ENCODE results near the gene RALGDS.

Gene RALGDS

DNA sequence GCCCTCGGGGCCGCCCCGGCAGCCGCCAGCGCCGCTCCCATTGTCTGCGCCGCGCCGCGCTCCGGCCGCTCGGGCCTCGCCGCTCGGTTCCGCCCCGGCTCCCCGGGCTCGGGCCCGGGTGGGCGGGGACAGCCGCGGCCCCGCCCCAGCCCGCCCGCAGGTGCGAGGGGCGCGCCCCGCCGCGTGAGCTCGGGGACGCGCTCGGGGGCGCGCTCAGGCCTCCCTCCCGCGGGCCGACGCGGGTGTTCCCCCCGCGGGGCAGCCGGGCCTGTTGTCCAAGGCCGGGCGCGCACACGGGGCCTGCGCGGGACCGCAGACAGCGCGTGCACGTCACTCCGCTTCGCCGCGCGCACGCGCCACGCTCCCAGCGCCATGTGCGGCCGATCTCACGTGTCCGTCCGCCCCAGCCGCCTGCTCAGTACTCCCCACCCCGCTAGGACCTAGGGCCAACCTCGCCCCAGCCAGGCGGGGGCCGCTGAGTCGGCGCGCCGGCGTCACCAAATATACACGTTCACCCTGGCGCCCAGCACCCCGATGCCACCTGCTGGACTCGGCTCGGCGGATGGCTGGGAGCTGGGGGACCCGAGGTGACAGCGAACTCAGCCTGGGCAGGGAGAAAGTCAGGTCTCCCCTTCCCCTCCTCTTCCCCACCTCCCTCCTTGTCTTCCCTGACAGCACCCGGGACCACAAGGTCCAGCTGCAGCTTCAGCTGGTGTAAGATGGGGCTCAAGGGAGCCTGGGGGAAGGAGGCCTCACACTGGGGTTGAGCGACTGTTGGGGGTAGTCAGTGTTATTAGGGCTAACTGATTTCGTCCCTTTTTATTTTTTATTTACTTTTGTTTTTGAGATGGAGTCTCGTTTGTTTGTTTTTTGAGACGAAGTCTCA is 28.3 kb upstream of the RALGDS start:
- peak; percentile 88 for DNase-seq

DNA sequence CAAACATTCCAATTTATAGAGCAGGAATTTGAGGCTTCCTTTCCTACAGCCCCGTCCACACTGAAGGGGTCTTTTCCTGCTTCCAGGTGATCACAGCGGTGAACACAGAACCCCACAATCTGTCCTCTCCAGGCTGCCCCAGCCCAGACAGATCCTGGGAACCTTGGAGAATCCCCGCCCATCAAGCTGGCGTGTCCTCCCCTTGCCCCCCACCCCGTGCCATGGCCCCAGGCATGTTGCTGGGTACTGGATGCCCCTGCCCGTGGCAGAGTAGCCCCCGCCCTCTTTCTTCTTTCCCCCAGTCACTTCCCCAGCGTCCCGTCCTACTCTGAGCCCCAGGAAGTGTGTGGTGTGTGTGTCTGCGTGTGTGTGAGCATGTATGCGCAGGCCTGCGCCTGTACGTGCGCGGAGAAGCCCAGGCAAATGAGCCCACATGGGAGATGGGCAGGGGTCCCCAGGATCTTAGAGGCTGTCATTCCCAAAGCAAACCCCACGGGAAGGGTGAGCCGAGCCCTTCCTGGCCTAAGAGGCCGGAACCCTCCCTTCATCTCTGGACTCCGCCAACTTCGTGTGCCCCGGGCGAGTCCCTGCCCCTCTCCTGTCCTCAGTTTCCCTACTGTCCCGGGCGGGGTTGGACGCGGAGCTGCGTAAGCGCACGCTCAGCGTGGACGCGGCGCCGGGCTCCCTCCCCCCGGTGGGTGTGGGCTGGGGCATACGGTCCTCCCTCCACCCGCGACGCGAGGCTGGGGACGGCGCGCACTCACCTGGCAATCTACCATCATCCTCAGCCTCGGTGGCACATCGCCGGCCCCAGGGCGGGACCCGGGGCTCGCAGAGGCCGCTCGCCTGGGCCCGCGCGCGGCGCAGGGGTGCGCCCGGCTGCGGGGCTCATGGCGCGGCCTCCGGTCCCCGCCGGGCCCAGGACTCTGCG is 27.4 kb upstream of the RALGDS start:
- peak; percentile 58 for DNase-seq

DNA sequence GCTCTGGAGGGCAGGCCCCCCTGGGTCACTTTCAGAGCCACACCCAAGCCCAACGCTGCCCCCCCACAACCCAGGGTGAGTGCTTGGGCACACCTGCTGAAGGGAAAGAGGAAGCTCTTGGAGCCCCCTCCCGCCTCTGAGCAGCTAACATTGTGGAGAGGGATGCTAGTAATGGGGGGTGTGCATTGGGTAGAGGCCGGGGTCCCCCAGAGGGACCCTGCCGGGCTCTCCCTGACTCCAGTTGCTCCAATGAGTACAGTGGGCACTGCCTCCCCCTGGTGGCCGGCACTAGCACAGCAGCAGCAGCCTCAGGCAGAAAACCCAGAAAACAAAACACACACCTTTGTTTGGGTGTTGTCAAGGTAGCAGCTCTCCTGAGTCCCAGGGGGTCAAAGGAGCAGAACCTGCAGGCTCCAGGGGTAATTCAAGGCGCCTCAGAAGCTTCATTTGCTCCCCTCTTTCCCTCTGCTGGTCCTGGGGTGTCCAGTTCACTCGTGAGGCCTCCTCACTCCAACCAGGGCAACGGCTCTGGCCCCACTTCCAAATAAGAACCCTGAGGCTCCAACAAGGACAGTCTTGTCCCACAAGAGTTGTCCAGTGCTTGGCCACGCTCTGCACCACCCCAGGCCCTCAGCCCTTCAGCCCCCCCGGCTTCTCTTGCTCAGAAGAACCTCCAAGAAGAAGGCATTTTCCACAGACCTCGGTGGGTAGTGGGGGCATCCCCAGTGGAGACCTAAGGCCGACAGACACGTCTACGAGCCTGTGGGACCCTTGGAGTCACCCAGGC is 26.6 kb upstream of the RALGDS start:
- DNase-seq, result peak; percentile 89

DNA sequence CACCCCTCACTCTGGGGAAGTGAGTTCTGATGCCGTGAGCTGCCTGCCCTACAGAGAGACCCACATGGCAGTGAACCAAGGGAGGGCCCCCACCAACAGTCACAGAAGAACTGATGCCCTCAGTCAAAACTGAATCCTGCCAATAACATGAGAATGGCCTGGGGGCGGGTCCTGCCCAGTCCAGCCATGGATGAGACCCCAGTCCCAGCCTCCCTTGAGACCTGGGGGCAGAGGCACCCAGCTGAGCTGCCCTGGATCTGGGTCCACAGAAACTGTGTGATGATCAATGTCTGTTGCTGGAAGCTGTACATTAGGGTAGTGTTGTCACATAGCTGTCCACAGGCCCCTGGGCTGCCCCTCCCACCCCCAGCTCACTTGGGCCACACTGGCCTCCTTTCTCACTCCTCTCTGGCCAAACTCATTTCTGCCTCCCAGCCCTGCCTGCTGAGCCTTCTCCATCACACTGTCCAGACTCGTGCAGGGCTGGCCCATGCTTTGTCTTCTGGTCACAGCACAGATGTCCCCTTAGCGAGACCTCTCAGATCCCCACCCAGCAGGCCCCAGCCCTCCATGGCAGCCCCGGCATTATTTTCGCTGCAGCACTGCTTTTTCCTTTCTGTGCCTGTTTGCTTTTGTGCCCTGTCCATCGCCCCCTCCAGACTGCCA is 25.8 kb upstream of the RALGDS start:
- no peak for DNase-seq

DNA sequence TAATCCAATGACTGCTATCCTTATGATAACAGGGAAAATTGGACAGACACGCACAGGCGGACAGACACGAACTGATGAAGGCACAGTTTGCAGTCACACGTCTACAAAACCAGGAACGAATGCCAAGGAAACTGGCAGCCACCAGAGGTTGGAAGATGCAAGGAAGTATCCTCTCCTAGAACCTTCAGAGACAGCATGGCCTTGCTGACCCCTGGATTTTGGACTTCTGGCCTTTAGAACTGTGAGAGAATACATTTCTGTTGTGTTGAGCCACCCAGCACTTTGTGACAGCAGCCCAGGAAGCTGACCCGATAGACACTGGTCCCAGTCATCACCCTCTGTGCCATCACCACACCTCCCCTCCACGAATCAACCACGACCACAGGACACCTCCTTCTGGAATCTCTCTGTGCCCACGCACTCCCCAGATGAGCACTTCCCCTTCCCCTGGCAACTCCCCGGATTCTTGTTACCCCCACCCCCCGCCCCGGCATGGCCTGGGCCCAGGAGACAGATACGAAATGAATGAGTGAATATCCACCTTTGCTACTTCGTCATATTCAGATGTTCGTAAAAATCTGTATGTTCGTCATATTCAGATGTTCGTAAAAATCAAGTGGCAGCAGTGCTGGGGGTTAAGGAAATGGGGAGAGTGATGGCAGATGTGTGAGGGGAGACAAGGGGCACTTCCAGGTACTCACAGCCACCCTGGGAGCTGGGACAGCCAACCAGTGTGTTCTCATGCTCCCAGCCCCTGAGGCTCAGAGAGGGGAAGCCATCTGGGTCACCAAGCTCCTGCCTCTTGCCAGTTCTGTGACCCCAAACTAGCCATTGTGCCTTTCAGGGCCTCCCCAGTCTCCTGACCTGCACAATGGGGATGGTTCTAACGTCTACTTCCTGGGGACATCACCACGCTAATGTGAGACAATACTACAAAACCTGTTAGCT is 24.1 kb upstream of the RALGDS start:
- no peak for DNase-seq

DNA sequence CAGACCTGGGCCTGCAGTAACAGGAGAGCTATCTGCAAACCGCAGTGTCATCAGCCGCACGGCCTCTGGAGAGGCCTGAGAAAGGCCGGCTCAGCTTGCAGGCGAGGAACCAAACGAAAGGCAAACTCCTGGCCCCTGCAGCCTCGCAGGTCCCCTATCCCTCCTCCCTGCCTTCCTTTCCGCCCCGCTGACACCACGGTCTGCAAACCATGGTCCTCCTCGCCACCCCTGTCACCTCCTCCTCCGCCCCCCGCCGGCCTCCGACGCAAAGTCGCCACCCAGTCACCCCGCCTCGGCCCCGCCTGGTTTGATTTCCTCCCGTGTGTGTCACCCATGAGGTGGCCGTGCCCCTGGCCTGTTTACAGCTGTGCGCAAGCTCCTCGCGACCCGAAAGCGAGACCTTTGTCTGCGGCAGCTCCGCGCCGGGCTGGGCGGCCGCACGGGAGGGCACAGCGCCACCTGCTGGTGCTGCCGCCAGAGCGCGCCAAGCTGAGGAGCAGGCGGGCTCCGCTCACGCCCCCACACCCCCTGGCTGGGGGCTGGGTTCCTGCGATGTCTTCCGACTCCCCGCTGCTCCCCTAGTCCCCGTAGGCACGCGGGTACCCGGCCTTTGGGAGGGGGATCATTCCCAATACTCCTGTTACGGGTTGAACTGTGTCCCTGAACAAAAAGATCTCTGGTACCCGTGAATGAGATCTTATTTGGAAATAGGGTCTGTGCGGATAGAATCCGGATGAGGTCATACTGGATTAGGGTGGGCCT is 23.3 kb upstream of the RALGDS start:
- DNase-seq, result peak; percentile 97

DNA sequence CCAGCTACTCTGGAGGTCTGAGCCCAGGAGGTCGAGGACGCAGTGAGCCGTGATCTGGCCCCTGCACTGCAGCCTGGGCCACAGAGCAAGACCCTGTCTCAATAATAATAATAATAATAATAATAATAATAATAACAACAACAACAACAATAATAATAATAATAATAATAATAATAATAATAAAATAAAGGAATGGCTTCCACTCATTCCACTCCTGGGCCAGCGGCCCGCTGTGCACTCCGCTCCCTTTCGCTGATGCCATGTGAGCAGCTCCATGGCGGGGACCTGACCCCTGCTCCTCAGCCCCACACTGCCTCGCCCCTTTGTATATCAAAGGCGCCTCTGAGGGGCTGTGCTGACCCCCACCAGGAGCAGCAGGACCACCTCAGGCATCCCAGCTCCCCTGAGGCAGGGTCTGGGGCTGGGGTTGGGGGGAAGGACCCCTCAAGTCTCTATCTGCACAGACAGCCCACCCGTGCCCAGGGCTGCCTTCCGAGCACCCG is 22.6 kb upstream of the RALGDS start:
- no peak for DNase-seq

DNA sequence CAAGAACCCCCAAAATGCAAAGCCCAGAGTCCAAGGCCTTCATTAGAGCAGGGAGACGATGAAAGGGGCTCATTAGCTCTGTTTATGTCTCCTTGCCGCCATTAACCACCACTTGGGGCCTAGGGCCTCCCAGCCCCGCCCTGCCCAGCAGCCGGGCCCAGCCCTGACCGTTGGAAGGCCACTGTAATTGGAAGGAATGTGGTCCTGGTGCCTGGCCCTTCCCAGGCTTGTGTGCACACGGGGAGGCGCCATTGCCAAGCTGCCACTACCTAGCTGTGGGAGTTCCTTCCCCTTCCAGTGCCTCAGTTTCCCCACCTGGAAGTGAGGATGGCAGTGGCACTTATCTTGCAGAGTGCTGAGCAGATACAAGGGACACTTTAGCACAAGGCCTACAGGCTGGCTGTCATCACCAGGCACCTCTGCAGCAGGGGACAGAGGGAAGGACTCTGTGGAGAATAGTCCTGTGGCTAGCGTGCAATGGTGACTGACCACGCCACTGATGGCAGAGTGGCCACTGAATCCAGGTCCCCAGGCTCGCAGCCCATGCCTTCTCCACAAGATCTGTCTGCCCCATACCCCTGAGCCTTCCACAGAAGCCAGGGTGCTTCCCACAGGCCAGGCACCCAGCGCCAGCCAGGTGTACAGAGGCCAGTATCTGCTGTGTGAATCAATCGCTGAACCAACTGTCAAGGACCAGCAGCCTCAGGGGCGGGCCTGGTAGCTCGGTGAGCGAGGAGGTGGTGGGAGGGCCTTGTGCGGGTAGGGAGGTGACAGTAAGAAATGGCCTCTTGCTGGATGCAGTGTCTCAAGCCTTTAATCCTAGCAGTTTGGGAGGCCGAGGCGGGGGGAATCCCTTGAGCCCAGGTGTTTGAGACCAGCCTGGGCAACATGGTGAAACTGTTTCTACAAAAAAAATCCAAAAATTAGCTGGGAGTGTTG is 21.9 kb upstream of the RALGDS start:
- DNase-seq, result peak; percentile 55

DNA sequence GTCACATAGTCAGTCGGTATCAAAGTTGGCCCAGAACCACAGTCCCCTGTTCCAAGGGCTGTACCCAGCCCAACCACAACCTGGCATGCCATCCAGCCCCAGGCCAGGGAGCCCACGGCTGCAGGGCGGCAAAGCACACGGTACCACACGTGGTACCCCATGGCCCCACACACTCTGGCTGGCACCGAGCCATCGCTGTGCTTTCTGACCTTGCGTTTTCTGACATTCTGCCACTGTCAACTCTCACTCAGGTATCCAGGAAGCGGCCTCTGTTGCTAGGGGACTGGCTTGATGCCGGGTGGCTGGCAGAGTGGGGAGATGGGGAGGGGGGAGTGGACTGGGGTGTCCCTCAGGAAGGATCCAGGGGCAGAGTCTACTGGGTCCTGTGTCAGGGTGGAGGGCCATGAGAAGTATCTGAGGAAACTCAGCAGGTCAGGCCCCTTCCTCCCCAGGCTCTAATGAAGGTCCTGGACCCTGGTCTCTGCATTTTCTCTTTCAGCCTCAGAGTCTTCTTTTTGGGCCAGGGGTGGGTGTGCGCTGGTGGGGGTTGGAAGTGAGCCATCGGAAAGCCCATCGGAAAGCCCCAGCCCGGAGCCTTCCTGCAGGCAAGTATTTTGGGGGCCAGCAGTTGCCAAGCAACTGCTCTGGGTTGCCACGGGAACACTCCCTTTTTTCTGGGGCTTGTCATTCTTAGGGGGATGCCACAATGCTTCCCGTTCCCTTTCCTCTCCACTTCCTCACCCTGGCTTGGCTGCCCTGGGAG is 21.0 kb upstream of the RALGDS start:
- DNase-seq, result peak; percentile 73

DNA sequence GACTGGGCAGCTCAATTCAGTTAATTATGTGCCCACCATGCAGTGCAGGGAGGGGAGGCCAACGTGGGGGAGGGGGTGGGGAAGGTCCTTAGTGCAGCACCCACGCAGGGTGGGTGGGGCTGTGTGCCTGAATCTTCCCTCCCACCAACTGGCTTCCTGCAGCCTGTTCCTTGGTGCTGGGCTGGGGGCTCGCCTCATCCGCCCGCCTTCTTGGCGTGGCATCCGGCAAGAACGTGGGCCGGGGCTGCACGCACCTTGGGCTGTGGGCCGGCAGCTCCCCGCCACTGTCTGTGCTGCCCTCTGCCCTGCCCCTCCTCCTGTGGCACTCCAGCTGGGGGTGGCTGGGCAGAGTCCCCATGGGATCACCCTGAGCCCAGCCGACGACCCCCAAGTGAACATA is 19.6 kb upstream of the RALGDS start:
- DNase-seq, result no peak

DNA sequence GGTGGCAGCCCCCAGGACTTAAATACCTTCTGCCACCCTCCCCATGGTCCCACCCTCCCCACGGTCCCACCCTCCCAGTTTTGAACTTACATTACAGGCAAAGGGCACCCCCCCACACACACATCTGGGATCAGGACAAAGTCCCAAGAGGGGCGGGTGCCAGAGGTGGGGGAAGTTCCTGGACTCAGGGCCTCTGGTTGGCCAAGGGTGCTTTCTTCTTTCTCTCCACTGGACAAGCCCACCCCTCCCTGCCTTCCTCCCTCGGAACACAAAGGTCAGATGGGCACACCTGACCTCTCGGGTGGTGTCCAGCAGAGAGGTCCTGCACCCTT is 19.1 kb upstream of the RALGDS start:
- DNase-seq, result no peak

DNA sequence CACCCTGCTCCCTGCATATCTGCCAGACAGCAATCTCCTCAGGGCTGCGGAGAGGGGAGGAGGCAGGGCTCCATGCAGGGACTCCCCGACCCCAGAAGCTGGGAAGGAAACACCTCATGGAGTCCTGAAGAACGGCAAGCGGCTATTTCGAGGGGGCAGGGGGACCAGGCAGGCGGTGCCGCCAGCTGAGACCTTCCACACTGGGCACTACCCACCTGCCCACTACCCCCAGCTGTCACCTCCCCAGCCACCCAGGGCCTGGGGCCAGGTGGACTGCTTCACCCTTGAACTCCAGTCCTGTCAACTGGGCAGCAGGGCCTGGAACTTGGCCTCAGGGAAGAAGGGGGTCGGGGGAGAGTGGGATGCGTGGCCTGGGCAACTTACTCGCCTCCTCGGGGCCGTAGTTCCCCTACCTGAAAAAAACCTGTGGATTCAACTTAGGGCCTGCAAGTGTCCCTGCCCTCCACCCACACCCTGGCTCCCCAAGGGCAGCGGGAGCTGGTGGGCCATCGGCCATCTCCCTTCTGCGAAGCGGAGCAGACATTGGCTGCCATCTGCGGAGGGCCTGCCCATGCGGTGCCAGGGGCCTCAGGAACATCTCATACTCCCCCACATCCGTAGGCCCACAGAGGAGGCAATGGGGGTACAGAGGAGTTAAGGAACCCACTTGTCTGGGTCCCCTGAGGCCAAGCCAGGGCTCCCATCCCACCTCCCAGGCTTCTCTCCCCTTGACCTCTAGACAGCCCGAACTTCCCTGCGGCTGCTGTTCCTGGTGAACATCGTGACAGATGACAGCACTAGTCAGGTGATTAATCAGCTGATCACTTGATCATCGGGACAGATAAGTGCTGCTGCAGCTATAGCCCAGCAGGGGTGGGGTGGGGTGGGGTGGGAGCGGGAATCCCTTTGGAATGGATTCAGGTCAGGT is 18.5 kb upstream of the RALGDS start:
- no peak for DNase-seq

DNA sequence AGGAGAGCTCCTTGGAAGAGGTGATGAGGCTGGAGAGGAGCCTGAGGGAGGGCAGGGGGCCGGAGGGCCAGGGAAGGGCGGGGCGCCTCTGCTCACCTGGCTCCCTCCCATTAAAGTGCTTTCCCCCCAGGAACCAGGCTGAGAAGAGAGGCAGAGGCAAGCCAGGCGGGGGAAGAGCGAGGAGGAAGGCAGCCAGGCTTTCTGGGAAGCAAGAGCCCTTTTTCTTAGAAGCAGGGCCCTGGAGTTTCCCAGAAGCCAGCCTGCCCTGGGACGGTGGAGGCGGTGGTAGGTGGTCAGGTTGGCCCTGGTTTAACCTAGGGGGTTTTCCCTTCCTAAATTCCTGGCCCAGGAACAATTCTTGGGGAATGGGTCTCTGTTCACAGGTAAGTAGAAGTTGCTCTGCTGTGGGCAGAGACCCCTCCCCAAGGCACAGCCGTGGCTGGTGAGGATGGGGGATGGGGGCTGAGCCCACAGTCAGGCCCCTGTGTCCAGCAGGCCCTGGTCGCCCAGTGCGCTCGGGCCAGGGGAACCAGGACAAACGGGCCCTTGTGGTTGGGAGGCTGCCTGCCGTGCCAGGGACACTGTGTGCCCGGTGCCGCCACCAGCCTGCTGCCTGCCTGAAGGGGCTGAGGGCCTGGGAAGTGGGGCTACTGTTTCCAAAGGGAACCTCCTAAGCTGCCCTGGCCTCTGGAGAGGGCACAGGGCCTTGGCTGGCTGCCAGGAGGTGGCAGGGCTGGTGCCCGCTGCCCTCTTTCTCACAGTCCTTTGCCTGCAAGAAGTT is 16.6 kb upstream of the RALGDS start:
- DNase-seq, result peak; percentile 58

DNA sequence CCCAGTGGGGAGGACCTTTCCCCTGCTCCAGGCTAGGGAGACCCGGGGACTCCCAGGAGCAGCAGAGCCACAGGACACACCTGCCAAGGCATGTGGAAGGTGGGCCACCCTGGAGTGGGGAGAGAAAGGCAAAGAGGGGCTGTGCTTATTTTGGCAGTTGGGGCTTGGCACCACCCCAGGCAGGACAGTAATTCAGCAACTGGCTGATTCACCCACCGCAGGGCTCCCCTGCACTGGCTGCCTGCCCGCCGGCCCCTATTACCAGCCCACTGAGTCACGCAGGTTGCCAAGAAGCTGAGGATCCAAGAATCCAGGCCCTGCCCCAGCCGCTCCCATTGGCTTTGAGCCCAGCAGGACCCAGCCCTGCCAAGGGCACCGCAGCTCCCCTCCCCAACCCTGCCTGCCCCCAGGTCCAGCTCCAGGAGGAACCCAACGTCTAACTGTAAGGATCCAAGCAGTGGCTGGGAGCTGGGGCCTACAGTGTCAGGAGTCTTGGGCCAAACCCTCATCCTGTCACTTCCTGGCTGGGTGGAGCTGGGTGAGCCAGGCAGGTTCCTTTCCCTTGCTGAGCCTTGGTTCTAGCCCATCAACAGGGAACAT is 14.2 kb upstream of the RALGDS start:
- peak; percentile 89 for DNase-seq

DNA sequence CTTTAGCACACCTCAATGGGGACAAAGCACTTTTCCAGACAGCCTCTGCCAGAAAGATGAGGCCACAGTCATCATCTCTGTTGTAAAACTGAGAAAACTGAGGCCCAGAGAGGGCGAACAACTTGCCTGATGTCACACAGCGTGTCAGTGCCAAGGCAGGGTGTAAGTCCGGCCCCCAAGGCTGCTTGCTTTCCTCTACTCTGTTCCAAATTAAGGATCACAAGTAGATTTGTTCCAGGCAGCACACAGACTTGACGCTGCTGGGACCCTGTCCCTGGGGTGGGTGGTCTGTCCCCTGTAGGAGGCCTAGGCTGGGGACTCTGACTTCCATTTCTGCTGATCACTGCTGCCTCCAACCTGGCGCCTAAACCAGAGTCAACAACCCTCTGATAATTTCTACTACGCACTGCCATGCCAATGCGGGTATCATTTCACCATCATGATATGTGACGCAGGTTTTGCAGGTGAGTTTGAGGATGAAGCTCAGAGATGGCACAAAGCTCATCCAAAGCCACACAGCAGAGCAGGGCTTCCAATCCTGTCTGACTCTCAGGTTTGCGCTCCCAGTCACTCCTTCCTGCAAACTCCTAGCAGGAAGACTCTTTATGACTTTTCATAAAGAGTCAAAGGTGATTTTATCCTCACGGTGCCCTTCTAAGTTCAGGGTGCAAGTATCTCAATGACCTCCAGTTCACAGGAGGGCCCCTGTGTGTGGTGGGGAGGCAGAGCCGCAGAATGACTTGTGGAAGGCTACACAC is 13.5 kb upstream of the RALGDS start:
- peak; percentile 63 for DNase-seq

Measured in activated CD4-positive, alpha-beta T cell treated with anti-CD3 and anti-CD28 coated beads, Interleukin-2, amount 50 U/mL, for 16 hours (primary cell).